ENCODE measurements around the gene MBD5.

DNA sequence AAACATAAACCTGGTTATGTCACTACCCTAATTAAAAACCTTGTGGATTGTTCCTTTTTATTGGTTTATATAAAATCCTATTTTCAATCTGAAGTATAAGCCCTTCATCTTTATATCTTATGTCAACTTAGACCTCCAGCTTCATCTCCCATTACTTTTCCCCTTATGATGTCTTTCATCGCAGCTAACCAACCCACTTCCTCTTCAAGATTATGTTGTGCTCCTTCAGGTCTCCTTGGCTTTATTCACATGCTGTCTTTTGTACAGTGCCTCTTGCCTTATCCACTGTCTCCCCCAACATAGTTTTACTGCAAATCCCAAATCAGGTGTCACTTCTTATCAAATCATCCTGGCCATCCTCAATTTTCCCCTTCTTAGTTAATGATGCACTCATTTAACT is 25.9 kb downstream of the MBD5 start:
- TF ChIP-seq, protein P1, sequence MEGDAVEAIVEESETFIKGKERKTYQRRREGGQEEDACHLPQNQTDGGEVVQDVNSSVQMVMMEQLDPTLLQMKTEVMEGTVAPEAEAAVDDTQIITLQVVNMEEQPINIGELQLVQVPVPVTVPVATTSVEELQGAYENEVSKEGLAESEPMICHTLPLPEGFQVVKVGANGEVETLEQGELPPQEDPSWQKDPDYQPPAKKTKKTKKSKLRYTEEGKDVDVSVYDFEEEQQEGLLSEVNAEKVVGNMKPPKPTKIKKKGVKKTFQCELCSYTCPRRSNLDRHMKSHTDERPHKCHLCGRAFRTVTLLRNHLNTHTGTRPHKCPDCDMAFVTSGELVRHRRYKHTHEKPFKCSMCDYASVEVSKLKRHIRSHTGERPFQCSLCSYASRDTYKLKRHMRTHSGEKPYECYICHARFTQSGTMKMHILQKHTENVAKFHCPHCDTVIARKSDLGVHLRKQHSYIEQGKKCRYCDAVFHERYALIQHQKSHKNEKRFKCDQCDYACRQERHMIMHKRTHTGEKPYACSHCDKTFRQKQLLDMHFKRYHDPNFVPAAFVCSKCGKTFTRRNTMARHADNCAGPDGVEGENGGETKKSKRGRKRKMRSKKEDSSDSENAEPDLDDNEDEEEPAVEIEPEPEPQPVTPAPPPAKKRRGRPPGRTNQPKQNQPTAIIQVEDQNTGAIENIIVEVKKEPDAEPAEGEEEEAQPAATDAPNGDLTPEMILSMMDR (conservative IDR thresholded peaks at IDR 0.05; ENCODE audit: low read length), result no peak
- TF ChIP-seq EZH2phosphoT487 (IDR thresholded peaks at IDR 0.05; ENCODE audit: borderline replicate concordance, low read depth, low read length), result no peak
